Activated T-cell treated with anti-CD3 and anti-CD28 coated beads for 4 hours (primary cell): ENCODE measurements around the gene HAUS5.
"Not testable (repeated sequence)": the region's sequence is repeated elsewhere in the genome, so short reads cannot be mapped to it uniquely, and the experiment has no call there.

Source experiments
- DNase-seq: peaks from one replicate; pipeline ENCODE4 v3.0.0-alpha.2; 2020

HAUS5 gene

GRCh38 chr19:35612559-35613321 lies at the start of gene HAUS5:
HAUS5 (plus strand) TSS chr19:35612735; CDS start chr19:35612795, 60 bp downstream.
- DNase-seq: peak; percentile 96

- no peak for DNase-seq
These were observed 49.8 kb upstream of the HAUS5 start for GRCh38 chr19:35562776-35563175.

DNA sequence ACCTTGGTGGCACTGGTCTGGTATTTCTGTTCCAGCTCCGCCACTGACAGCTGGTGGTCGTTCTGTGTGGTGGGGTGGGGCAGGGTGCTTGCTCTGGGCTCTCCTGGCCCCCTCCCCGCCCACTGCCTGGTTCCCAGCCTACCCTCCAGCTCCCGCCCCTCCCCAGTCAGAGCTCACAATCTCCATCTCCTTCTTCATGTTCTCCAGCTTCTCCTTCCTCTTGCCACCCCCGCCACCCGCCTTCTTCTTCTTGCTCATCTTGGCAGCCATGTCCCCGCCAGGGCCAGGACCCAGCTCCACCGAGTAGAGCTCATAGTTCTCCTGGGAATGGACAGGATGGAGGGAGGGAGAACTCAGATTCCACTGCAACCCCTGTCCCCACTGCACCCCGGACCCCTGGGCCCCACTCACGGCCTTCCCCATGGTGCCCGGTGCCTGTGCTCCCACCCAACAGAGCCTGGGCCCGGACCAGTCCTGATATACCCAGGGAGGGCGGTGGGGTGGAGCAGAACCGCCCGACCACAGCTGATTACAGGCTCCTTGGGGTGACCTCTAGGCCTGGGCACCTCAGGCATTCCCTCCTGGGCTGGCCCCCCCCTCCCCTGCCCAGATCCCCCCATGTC lies 49.2 kb upstream of the HAUS5 start, which contains the start of gene ATP4A:
Gene ATP4A, minus strand, starts transcription at position 452 of the 623 bp plus-strand sequence. Its CDS starts 29 bp downstream, at position 423.
- DNase-seq: no peak

- DNase-seq: no peak
These were observed 47.3 kb upstream of the HAUS5 start for GRCh38 chr19:35565016-35565856.

- no peak for DNase-seq
These were observed 45.8 kb upstream of the HAUS5 start for GRCh38 chr19:35566738-35567137.

DNA sequence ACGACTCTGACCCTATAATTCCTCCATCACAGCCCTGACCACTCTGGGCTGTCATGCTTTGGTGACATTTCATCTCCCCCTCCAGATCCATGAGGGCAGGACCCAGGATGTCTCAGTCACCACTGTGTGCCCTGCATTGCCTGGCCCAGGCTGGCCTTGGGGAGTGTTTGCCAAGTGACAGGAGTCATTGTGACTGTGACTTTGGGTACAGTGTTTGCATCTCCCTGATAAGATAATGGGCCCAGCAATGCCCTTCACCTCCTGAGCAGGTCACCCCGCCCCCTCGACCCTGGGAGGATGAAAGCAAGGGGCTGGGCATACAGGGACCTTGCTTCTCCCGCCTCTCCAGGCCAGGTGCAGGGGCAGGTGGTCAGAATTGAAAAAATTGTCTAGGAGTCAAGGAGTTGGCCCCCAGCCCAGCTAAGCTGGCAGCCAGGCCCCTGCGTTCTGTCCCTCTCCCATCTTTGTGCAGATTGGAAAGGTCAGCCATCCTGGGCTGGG lies 43.2 kb upstream of the HAUS5 start:
- DNase-seq: no peak

GRCh38 chr19:35571406-35571965 lies 41.0 kb upstream of the HAUS5 start:
- DNase-seq: no peak

- DNase-seq: no peak
These were observed 34.6 kb upstream of the HAUS5 start for GRCh38 chr19:35577918-35578317.

DNA sequence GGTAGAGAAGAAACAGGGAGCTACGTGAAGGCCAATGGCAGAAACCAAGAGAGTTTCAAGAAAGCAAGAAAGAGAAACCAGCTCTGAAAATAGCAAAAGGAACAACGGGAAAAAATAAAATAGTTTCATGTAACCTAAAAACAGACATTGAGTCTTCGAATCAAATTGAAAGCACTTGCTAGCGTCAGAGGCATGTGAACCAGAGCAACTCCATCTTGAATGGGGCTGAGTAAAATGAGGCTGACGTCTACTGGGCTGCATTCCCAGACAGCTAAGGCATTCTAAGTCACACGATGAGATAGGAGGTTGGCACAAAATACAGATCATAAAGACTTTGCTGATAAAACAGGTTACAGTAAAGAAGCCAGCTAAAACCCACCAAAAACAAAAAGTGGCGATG lies 33.8 kb upstream of the HAUS5 start:
- no peak for DNase-seq

- no peak for DNase-seq
These were observed 29.8 kb upstream of the HAUS5 start for GRCh38 chr19:35582760-35583159.

DNA sequence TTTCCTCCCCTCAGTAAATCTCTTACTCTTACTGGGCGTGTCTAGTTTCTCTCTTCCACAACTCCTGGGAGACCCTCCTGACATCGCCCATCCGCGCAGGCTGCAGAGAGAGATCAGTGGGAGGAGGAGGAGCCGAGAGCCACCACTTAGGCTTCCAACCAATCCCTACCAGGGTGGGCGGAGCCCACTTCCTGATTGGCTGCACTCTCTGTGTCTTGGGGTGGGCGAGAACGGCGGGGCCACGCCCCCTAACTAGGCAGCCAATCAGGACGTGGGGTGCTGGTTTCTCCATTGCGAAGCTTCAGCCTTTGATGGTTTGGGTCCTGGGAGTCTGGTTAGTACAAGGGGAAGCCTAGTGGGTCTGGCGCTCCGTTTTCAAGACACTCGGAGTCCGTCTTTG lies 26.7 kb upstream of the HAUS5 start, which contains the start of gene PMIS2:
Gene PMIS2, plus strand, starts transcription at position 326 of the 400 bp plus-strand sequence. CDS start 87 bp downstream, outside the sequence.
- no peak for DNase-seq

DNA sequence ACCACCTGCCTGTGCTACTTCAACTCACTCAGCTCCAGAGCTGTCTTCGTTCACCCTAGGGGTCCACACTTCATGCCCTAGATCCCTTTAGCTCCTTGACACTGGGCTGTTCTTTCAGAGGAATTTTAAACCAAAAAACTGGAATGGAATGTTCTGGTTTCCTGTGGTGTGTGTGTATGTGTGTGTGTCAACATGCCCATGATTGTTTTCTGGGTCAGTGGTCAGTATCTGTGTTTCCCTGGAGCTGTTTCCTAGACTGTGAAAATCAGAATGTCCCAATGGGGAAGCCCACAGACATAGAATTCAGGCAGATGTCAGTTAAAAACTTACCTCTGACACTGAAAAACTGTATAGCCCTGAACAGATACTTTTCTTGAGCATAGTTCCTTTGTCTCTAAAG lies 25.2 kb upstream of the HAUS5 start:
- no peak for DNase-seq

- no peak for DNase-seq
These were observed 21.7 kb upstream of the HAUS5 start for GRCh38 chr19:35590875-35591274.

DNA sequence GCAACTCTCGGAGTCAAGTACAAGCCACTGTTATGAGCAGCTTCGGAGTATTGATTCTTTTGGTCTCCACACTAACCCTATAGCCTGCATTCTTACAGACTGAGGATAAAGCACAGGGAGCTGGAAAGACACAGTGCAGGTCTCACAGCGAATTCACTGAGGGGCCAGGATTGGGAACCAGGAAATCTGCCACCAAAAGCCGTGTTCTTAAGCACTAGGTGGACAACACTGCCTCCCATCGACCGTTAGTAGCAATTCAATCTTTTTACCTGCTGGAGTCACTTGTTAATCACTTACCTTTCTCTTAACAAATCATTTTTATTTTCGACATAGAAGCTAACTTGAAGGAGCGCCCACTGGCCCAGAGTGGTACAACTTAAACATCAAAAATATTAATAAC lies 20.3 kb upstream of the HAUS5 start:
- peak; percentile 5 for DNase-seq

GRCh38 chr19:35595026-35595425 lies 17.5 kb upstream of the HAUS5 start:
- DNase-seq: not testable (repeated sequence)

GRCh38 chr19:35595928-35596327 lies 16.6 kb upstream of the HAUS5 start:
- no peak for DNase-seq

DNA sequence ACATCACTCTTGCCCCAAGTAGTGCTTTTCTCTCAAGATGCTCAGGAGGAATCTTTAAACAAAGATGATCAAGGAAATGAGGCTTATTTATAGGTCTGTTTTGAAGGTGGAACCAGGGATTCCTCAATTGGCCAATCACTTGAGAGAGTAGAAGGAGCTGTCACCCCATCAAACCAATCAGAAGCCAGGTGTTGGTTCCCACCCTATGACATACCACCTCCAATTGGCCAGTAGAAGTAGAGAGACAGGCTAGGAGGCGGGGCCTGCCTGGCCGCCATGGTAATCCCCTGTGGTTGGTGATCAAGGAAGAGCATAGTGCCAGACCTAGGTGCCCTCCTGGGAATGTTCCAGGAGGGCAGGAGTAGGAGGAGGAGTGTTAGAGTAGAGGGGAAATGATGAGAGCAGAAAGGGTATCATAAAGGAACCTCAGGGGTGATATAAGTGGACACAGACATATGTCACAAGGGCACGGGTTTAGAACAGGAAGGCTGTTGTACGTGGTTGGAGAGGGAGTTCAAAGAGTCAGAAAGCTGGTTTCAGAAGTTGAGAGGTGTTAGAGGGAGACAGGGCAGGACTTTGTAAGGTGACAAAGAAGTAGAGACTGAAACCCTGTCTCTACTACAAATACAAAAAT lies 16.1 kb upstream of the HAUS5 start:
- no peak for DNase-seq

GRCh38 chr19:35601971-35602370 lies 10.6 kb upstream of the HAUS5 start:
- no peak for DNase-seq

DNA sequence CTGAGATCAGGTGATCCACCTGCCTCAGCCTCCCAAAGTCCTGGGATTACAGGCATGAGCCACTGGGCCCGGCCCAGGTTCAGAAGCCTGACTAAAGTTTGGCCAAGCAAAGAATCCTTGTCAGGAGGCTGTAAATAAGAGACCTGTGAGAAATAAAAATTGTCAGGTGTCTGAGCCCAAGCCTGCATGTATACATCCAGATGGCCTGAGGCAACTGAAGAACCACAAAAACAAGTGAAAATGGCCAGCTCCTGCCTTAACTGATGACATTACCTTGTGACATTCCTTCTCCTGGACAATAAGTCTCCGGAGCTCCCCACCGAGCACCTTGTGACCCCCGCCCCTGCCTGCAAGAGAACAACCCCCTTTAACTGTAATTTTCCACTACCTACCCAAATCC lies 8.1 kb upstream of the HAUS5 start:
- not testable (repeated sequence) for DNase-seq

- DNase-seq: not testable (repeated sequence)
These were observed 5.4 kb upstream of the HAUS5 start for GRCh38 chr19:35607170-35607569.

DNA sequence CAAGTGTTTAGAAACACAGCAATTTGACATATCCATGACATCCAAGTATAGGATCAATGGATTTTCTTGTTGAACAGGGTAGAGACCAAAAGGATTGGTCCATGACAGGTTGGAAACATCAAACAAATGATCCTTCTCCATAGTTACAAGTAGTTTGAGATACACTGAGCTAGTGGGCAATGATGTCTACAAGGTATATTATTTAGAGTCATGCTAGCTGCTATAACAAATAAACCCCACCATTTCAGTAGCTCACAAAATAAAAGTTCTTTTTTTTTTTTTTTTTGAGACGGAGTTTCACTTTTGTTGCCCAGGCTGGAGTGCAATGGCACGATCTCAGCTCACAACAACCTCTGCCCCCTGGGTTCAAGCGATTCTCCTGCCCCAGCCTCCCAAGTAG lies 4.9 kb upstream of the HAUS5 start:
- DNase-seq: no peak

- DNase-seq: no peak
These were observed 4.3 kb upstream of the HAUS5 start for GRCh38 chr19:35608251-35608650.
